Measurements from ENCODE around the gene SORCS2.

SORCS2 gene

DNA sequence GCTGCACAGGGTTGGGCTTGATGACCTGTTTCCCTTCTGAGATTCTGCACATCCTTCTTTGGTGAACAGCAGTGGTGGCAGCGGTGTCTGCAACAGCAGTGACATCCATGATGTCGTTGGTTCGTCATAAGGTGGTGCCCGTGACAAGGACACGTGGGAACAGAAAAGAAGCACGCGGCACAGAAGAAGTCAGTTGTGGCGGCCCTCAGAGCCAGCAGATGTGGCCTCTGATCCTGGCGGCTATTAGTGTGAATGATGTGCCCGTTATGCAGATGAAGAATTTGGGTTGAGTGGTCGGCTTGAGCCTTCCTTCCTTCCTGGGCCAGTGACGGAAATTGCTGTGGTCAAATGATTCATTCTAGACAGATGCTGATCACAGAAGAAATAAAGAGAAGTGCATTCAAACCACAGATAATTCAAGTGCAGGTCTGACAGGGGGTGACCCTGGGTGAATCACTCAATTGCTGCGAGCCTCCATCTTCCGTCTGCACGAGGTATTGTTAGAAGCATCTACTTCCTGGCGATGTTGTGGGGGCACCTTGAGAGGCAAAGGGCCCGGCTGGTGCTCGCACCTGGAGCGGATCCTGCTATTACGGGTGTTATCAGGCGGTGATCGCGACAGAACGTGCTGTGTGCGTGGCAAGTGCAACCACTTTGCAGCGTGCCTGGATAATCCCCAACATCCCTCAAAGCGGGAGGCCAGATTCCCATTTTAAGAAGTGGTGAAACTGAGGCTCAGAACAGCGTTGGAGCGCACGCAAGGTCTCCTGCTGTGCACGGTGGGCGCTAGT is 457.6 kb downstream of the SORCS2 start:
- in situ Hi-C loops (cut with MboI; ENCODE audit: low sequenced_read_pairs, unreplicated experiment): no loop called here
- no peak for DNase-seq (ENCODE audit: low spot score)
- no peak for TF ChIP-seq CTCF (IDR thresholded peaks at IDR 0.05; ENCODE audit: borderline replicate concordance, control extremely low read depth, extremely low read depth, insufficient read depth, missing control alignments)

DNA sequence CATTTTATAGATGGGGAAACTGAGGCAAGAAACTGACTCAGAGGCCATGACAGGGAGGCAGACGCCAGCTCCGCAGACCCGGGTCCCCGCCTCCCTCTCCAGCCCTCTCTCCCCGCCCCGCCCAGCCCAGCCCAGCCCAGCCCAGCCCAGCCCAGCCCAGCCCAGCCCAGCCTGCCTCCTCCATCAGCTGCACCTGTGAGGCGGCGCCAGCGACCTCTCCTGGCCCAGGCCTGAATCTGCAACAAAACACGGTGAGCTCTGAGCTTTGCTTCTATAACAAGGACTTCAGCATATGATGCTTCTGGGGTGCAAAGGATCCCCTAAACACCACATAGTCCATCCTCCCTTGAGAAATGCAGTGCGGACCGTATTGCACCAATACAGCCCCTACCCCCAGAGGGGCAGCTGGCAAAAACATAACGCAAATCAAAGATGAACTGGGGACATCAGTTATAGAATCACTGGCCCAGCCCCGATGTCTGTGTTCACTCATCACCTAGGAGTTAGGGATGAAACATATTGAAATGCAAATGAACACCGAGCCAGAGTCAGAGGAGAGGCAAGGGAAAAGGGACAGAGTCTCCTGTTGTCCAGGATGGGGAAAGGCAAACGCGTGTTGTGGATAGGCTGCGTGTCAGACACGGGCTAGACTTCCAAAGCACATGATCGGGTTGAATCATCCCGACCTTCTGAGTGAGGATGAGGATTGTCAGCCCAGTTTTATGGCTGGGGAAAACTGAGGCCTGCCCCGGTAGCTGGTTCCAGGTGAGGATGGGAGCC is 458.5 kb downstream of the SORCS2 start:
- in situ Hi-C loops (cut with MboI; ENCODE audit: low sequenced_read_pairs, unreplicated experiment): no loop called here
- no peak for DNase-seq (ENCODE audit: low spot score)
- no peak for TF ChIP-seq CTCF (IDR thresholded peaks at IDR 0.05; ENCODE audit: borderline replicate concordance, control extremely low read depth, extremely low read depth, insufficient read depth, missing control alignments)

GRCh38 chr4:7651461-7651921 is 459.2 kb downstream of the SORCS2 start:
- TF ChIP-seq CTCF (IDR thresholded peaks at IDR 0.05; ENCODE audit: borderline replicate concordance, control extremely low read depth, extremely low read depth, insufficient read depth, missing control alignments): no peak
- no peak for DNase-seq (ENCODE audit: low spot score)
- in situ Hi-C loops (cut with MboI; ENCODE audit: low sequenced_read_pairs, unreplicated experiment): no loop called here

GRCh38 chr4:7652006-7652405 is 459.7 kb downstream of the SORCS2 start:
- no peak for TF ChIP-seq CTCF (IDR thresholded peaks at IDR 0.05; ENCODE audit: borderline replicate concordance, control extremely low read depth, extremely low read depth, insufficient read depth, missing control alignments)
- in situ Hi-C loops (cut with MboI; ENCODE audit: low sequenced_read_pairs, unreplicated experiment): no loop called here
- no peak for DNase-seq (ENCODE audit: low spot score)

DNA sequence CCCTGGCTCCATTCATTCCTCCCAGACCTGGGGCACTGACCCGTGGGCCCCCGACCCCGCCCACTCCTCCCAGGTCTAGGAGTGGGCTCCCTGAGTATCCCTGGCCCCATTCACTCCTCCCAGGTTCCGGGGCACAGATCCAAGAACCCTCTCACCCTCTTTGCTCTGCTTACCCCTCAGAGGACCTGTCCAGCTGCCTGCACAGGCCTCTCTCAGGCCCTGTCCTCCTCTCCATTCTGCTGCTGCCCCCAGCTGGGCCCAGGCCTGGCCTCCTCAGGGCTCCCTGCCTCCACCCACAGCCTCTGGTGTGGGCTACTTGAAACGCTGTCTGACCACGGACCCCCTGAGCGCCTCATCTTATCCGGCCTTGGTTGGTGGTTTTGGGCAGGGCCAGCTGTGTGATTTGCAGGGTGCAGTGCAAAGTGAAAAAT is 460.1 kb downstream of the SORCS2 start:
- no peak for DNase-seq (ENCODE audit: low spot score)

More for the DNA sequence above, 460.1 kb downstream of the SORCS2 start:
- TF ChIP-seq CTCF (IDR thresholded peaks at IDR 0.05; ENCODE audit: borderline replicate concordance, control extremely low read depth, extremely low read depth, insufficient read depth, missing control alignments): no peak
- in situ Hi-C loops (cut with MboI; ENCODE audit: low sequenced_read_pairs, unreplicated experiment): no loop called here

All from GM13976 (cell line).